Measurements from ENCODE around the gene SDF4.

SDF4 gene

GRCh38 chr1:1231400-1232207, at the start of gene SDF4:
Gene SDF4, minus strand, starts transcription at chr1:1232001. Its CDS starts 3,229 bp downstream, at chr1:1228772.
- Mint-ChIP-seq H3K27me3 (ENCODE audit: low read depth) (no peaks in the 10 kb centered on the region), H3K36me3 (ENCODE audit: low read depth) (peaks cover 24% of the 10 kb centered on the region)

GRCh38 chr1:1280782-1281481, 49.1 kb upstream of the SDF4 start:
- H3K4me3 Mint-ChIP-seq: no peak overlapping the region
- H3K27me3 Mint-ChIP-seq (ENCODE audit: low read depth): no peaks in the 10 kb centered on the region
- H3K36me3 Mint-ChIP-seq (ENCODE audit: low read depth): no peaks in the 10 kb centered on the region
- no peaks in the 10 kb centered on the region for H3K9me3 Mint-ChIP-seq
- no peaks in the 10 kb centered on the region for H3K4me1 Mint-ChIP-seq (ENCODE audit: low read depth)
- no peak overlapping the region for H3K27ac Mint-ChIP-seq

More at GRCh38 chr1:1231400-1232207, at the start of gene SDF4:
- Mint-ChIP-seq H3K4me3 (peak within 1 kb of the TSS; percentile 91), H3K9me3 (no peaks in the 10 kb centered on the region), H3K4me1 (ENCODE audit: low read depth) (peaks cover 21% of the 10 kb centered on the region), H3K27ac (peak within 1 kb of the TSS; percentile 88)

- H3K27me3 Mint-ChIP-seq (ENCODE audit: low read depth): no peaks in the 10 kb centered on the region
- no peaks in the 10 kb centered on the region for H3K36me3 Mint-ChIP-seq (ENCODE audit: low read depth)
- H3K4me1 Mint-ChIP-seq (ENCODE audit: low read depth): no peaks in the 10 kb centered on the region
- H3K27ac Mint-ChIP-seq: no peak overlapping the region
- no peak overlapping the region for H3K4me3 Mint-ChIP-seq
- no peaks in the 10 kb centered on the region for H3K9me3 Mint-ChIP-seq
Observed at GRCh38 chr1:1279028-1279427, 47.2 kb upstream of the SDF4 start.

- Mint-ChIP-seq H3K36me3 (ENCODE audit: low read depth) (no peaks in the 10 kb centered on the region), H3K27ac (no peak overlapping the region), H3K9me3 (no peaks in the 10 kb centered on the region), H3K4me3 (no peak overlapping the region), H3K4me1 (ENCODE audit: low read depth) (no peaks in the 10 kb centered on the region), H3K27me3 (ENCODE audit: low read depth) (no peaks in the 10 kb centered on the region)
Observed at GRCh38 chr1:1278620-1279019, 46.8 kb upstream of the SDF4 start.

GRCh38 chr1:1275836-1276235, 44.0 kb upstream of the SDF4 start:
- Mint-ChIP-seq H3K4me3 (no peak overlapping the region), H3K4me1 (ENCODE audit: low read depth) (peaks cover 16% of the 10 kb centered on the region), H3K27ac (no peak overlapping the region), H3K27me3 (ENCODE audit: low read depth) (no peaks in the 10 kb centered on the region), H3K9me3 (no peaks in the 10 kb centered on the region), H3K36me3 (ENCODE audit: low read depth) (peaks cover 9% of the 10 kb centered on the region)

- Mint-ChIP-seq H3K36me3 (ENCODE audit: low read depth) (peaks cover 16% of the 10 kb centered on the region), H3K27me3 (ENCODE audit: low read depth) (no peaks in the 10 kb centered on the region), H3K9me3 (no peaks in the 10 kb centered on the region), H3K27ac (no peak overlapping the region), H3K4me1 (ENCODE audit: low read depth) (peaks cover 25% of the 10 kb centered on the region), H3K4me3 (peak overlapping the region; percentile 60)
Observed at GRCh38 chr1:1274931-1275431, 43.2 kb upstream of the SDF4 start.

GRCh38 chr1:1274299-1274930, 42.6 kb upstream of the SDF4 start:
- H3K9me3 Mint-ChIP-seq: no peaks in the 10 kb centered on the region
- H3K4me3 Mint-ChIP-seq: peak overlapping the region; percentile 60
- H3K27me3 Mint-ChIP-seq (ENCODE audit: low read depth): no peaks in the 10 kb centered on the region
- H3K27ac Mint-ChIP-seq: no peak overlapping the region
- H3K4me1 Mint-ChIP-seq (ENCODE audit: low read depth): peaks cover 28% of the 10 kb centered on the region
- H3K36me3 Mint-ChIP-seq (ENCODE audit: low read depth): peaks cover 17% of the 10 kb centered on the region

- H3K9me3 Mint-ChIP-seq: no peaks in the 10 kb centered on the region
- H3K4me1 Mint-ChIP-seq (ENCODE audit: low read depth): peaks cover 28% of the 10 kb centered on the region
- peak within 1 kb of the TSS; percentile 83 for H3K4me3 Mint-ChIP-seq
- H3K36me3 Mint-ChIP-seq (ENCODE audit: low read depth): peaks cover 17% of the 10 kb centered on the region
- no peaks in the 10 kb centered on the region for H3K27me3 Mint-ChIP-seq (ENCODE audit: low read depth)
- H3K27ac Mint-ChIP-seq: peak within 1 kb of the TSS; percentile 75
Observed at GRCh38 chr1:1273512-1274298, 41.9 kb upstream of the SDF4 start, which contains the start of gene UBE2J2. Gene UBE2J2, minus strand, starts transcription at chr1:1273854. Its CDS starts 5,862 bp downstream, at chr1:1267992.

GRCh38 chr1:1273209-1273511, 41.4 kb upstream of the SDF4 start:
- Mint-ChIP-seq H3K4me3 (peak overlapping the region; percentile 83), H3K4me1 (ENCODE audit: low read depth) (peaks cover 28% of the 10 kb centered on the region), H3K9me3 (no peaks in the 10 kb centered on the region), H3K27ac (peak overlapping the region; percentile 75), H3K27me3 (ENCODE audit: low read depth) (no peaks in the 10 kb centered on the region), H3K36me3 (ENCODE audit: low read depth) (peaks cover 17% of the 10 kb centered on the region)

GRCh38 chr1:1272341-1273208, 40.8 kb upstream of the SDF4 start:
- Mint-ChIP-seq H3K9me3 (no peaks in the 10 kb centered on the region), H3K27me3 (ENCODE audit: low read depth) (no peaks in the 10 kb centered on the region), H3K4me3 (peak overlapping the region; percentile 83), H3K4me1 (ENCODE audit: low read depth) (peaks cover 28% of the 10 kb centered on the region), H3K36me3 (ENCODE audit: low read depth) (peaks cover 17% of the 10 kb centered on the region), H3K27ac (peak overlapping the region; percentile 75)

- H3K36me3 Mint-ChIP-seq (ENCODE audit: low read depth): peaks cover 17% of the 10 kb centered on the region
Observed at GRCh38 chr1:1270813-1271212, 39.0 kb upstream of the SDF4 start.

GRCh38 chr1:1268284-1268682, 36.5 kb upstream of the SDF4 start:
- no peaks in the 10 kb centered on the region for H3K9me3 Mint-ChIP-seq
- no peak overlapping the region for H3K4me3 Mint-ChIP-seq
- H3K27me3 Mint-ChIP-seq (ENCODE audit: low read depth): no peaks in the 10 kb centered on the region
- peaks cover 19% of the 10 kb centered on the region for H3K36me3 Mint-ChIP-seq (ENCODE audit: low read depth)
- H3K27ac Mint-ChIP-seq: no peak overlapping the region
- H3K4me1 Mint-ChIP-seq (ENCODE audit: low read depth): peaks cover 30% of the 10 kb centered on the region

More at GRCh38 chr1:1270813-1271212, 39.0 kb upstream of the SDF4 start:
- peaks cover 28% of the 10 kb centered on the region for H3K4me1 Mint-ChIP-seq (ENCODE audit: low read depth)
- peak overlapping the region; percentile 65 for H3K4me3 Mint-ChIP-seq
- H3K27me3 Mint-ChIP-seq (ENCODE audit: low read depth): no peaks in the 10 kb centered on the region
- H3K9me3 Mint-ChIP-seq: no peaks in the 10 kb centered on the region
- peak overlapping the region; percentile 33 for H3K27ac Mint-ChIP-seq

- Mint-ChIP-seq H3K9me3 (no peaks in the 10 kb centered on the region), H3K27me3 (ENCODE audit: low read depth) (no peaks in the 10 kb centered on the region), H3K4me3 (no peak overlapping the region), H3K4me1 (ENCODE audit: low read depth) (peaks cover 28% of the 10 kb centered on the region), H3K27ac (no peak overlapping the region), H3K36me3 (ENCODE audit: low read depth) (peaks cover 21% of the 10 kb centered on the region)
Observed at GRCh38 chr1:1267488-1268283, 35.9 kb upstream of the SDF4 start.

Measured in T-helper 1 cell treated with Interleukin-12 subunit alpha and Interleukin-12 subunit beta and Interleukin-4 antibody, amounts not matched to agents 30 μg/mL and 1 μg/mL, for 36 hours (primary cell).